Measurements from ENCODE around the gene OPCML. TPM values are rescaled to one million over a fixed set of nuclear protein-coding genes. Genes with fewer than 3 reads are reported as not detected.

Gene OPCML
- total and polyA plus RNA-seq, 2 donors (not counting 1 experiment from before 2014, with no cell fraction given): not detected

DNA sequence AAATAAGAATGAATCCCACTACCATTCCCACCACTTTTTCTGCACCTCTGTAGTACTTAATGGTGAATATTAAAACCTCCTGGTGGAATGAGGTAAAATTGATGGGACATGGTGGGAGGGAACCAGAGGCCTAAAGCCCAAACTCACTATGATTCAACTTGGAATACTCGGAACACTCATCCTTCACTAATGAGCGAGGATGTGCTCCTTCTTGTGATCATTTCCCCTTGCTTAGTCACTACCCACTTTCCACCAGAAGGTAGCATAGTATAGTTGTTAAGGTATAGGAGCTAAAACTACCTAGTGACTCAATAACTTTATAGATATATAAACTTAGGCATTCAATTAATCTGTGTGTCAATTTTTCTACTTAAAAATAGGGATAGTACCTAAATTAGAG, 728.9 kb downstream of the OPCML start:
- no peaks in the 10 kb centered on the region for H3K36me3 ChIP-seq (replicated peaks in 1 of 2; ENCODE audit: control extremely low read depth in 1 of 2, control insufficient read depth in 1 of 2, extremely low read depth in 1 of 2, insufficient read depth in 2 of 2, low read length in 1 of 2)
- Mint-ChIP-seq H3K27me3 (no peaks in the 10 kb centered on the region), H3K4me1 (no peaks in the 10 kb centered on the region), H3K27ac (no peak overlapping the region), H3K9me3 (ENCODE audit: insufficient read depth) (no peaks in the 10 kb centered on the region), H3K4me3 (no peak overlapping the region)
- H3K9me3 ChIP-seq (ENCODE audit: control extremely low read depth in 1 of 3, control insufficient read depth in 2 of 3, insufficient read depth in 1 of 3, low read length in 2 of 3): no peaks in the 10 kb centered on the region
- DNase-seq (no peak), ATAC-seq (ENCODE audit: low read depth) (no peak)
- WGBS (ENCODE audit: insufficient coverage): no CpG with 5 or more reads among the region's 2 CpGs
- no peak overlapping the region for H3K4me2 ChIP-seq (replicated peaks; ENCODE audit: low read depth, low read length, poor library complexity, severe bottlenecking)
- intact Hi-C loops (cut with micrococcal nuclease): no loop called here
- no peaks in the 10 kb centered on the region for H3K27me3 ChIP-seq (replicated peaks in 1 of 4; ENCODE audit: control extremely low read depth in 1 of 4, control insufficient read depth in 3 of 4, insufficient read depth in 4 of 4, low read length in 3 of 4)
- no peak overlapping the region for H2AFZ ChIP-seq (ENCODE audit: insufficient read depth, low read depth, low read length, poor library complexity, severe bottlenecking)
- no peaks in the 10 kb centered on the region for H3K4me1 ChIP-seq (ENCODE audit: control insufficient read depth in 2 of 2, insufficient read depth in 2 of 2, low read length in 2 of 2)
- ChIA-PET CTCF (no interaction called here), POLR2A (no interaction called here)
- no peak for TF ChIP-seq EZH2 (IDR thresholded peaks at IDR 0.05; ENCODE audit: borderline replicate concordance, insufficient read depth, low read depth, low read length, poor library complexity, severe bottlenecking)
- TF ChIP-seq, protein P1, sequence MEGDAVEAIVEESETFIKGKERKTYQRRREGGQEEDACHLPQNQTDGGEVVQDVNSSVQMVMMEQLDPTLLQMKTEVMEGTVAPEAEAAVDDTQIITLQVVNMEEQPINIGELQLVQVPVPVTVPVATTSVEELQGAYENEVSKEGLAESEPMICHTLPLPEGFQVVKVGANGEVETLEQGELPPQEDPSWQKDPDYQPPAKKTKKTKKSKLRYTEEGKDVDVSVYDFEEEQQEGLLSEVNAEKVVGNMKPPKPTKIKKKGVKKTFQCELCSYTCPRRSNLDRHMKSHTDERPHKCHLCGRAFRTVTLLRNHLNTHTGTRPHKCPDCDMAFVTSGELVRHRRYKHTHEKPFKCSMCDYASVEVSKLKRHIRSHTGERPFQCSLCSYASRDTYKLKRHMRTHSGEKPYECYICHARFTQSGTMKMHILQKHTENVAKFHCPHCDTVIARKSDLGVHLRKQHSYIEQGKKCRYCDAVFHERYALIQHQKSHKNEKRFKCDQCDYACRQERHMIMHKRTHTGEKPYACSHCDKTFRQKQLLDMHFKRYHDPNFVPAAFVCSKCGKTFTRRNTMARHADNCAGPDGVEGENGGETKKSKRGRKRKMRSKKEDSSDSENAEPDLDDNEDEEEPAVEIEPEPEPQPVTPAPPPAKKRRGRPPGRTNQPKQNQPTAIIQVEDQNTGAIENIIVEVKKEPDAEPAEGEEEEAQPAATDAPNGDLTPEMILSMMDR (IDR thresholded peaks at IDR 0.05): no peak
- H3K4me3 ChIP-seq (ENCODE audit: control extremely low read depth in 1 of 5, extremely low read depth in 1 of 5, insufficient read depth in 1 of 5, low read depth in 2 of 5, low read length in 4 of 5): no peak overlapping the region
- no peak overlapping the region for H3K9ac ChIP-seq (ENCODE audit: low read length)
- H4K20me1 ChIP-seq (ENCODE audit: control insufficient read depth, insufficient read depth, low read length, poor library complexity, severe bottlenecking): no peaks in the 10 kb centered on the region
- H3K79me2 ChIP-seq (ENCODE audit: control insufficient read depth, insufficient read depth, low read length): no peaks in the 10 kb centered on the region
- no peak overlapping the region for H3K27ac ChIP-seq (ENCODE audit: low read length in 2 of 2)

DNA sequence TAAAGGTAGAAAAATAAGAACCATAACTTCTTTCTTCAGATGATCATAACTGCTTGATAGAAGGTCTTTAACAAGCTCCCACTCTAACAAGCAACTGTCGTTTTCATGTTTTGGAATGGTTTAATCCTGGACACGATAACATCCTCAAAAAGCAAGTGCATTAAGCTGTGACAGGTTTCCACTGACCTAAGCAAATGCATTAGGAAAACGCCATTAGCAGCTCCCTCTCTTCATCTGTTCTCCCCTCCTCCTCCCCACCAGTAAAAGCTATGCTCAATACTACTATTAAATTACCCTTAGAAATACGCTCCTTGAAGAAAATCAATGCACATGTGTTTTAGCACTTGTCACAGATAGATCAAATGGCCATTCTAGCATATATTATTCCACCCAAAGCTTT, 729.4 kb downstream of the OPCML start:
- WGBS (ENCODE audit: insufficient coverage): 79% methylated on average over 3 of the region's 4 CpGs
- H2AFZ ChIP-seq (ENCODE audit: insufficient read depth, low read depth, low read length, poor library complexity, severe bottlenecking): no peak overlapping the region
- Mint-ChIP-seq H3K9me3 (ENCODE audit: insufficient read depth) (no peaks in the 10 kb centered on the region), H3K4me1 (no peaks in the 10 kb centered on the region), H3K4me3 (no peak overlapping the region), H3K27ac (no peak overlapping the region), H3K27me3 (no peaks in the 10 kb centered on the region)
- TF ChIP-seq EZH2 (IDR thresholded peaks at IDR 0.05; ENCODE audit: borderline replicate concordance, insufficient read depth, low read depth, low read length, poor library complexity, severe bottlenecking): no peak
- TF ChIP-seq, protein P1 (IDR thresholded peaks at IDR 0.05): no peak
- CTCF ChIA-PET: interaction anchor here (0.7 kb wide), 1 partner anchor 59 kb away, joined by 3 read pairs; no protein-coding TSS in a partner anchor
- H3K4me3 ChIP-seq (ENCODE audit: control extremely low read depth in 1 of 5, extremely low read depth in 1 of 5, insufficient read depth in 1 of 5, low read depth in 2 of 5, low read length in 4 of 5): no peak overlapping the region
- H3K4me2 ChIP-seq (replicated peaks; ENCODE audit: low read depth, low read length, poor library complexity, severe bottlenecking): no peak overlapping the region
- H3K9ac ChIP-seq (ENCODE audit: low read length): no peak overlapping the region
- ATAC-seq (ENCODE audit: low read depth) (no peak), DNase-seq (no peak)
- H3K36me3 ChIP-seq (replicated peaks in 1 of 2; ENCODE audit: control extremely low read depth in 1 of 2, control insufficient read depth in 1 of 2, extremely low read depth in 1 of 2, insufficient read depth in 2 of 2, low read length in 1 of 2): no peaks in the 10 kb centered on the region
- no peaks in the 10 kb centered on the region for H3K9me3 ChIP-seq (ENCODE audit: control extremely low read depth in 1 of 3, control insufficient read depth in 2 of 3, insufficient read depth in 1 of 3, low read length in 2 of 3)
- no peaks in the 10 kb centered on the region for H4K20me1 ChIP-seq (ENCODE audit: control insufficient read depth, insufficient read depth, low read length, poor library complexity, severe bottlenecking)
- POLR2A ChIA-PET: no interaction called here
- H3K79me2 ChIP-seq (ENCODE audit: control insufficient read depth, insufficient read depth, low read length): no peaks in the 10 kb centered on the region
- no peaks in the 10 kb centered on the region for H3K4me1 ChIP-seq (ENCODE audit: control insufficient read depth in 2 of 2, insufficient read depth in 2 of 2, low read length in 2 of 2)
- H3K27ac ChIP-seq (ENCODE audit: low read length in 2 of 2): no peak overlapping the region
- intact Hi-C loops (cut with micrococcal nuclease): no loop called here
- no peaks in the 10 kb centered on the region for H3K27me3 ChIP-seq (replicated peaks in 1 of 4; ENCODE audit: control extremely low read depth in 1 of 4, control insufficient read depth in 3 of 4, insufficient read depth in 4 of 4, low read length in 3 of 4)
